NCI-H2107 treated with DMSO at 0.1 percent for 48 hours (cell line): ENCODE measurements around the gene OR52E5.

ENCODE experiments used
- DNase-seq: peaks from one replicate; lab custom pipeline; 2025; ENCODE audit not compliant: unreplicated experiment; lab: John Stamatoyannopoulos, UW

The OR52E5 gene

GRCh38 chr11:5892908-5893307, at the start of gene OR52E5:
OR52E5 (plus strand) TSS chr11:5893208; CDS start chr11:5900777, 7,569 bp downstream.
- DNase-seq: no peak

GRCh38 chr11:5846701-5847100, 46.3 kb upstream of the OR52E5 start:
- DNase-seq: no peak

- no peak for DNase-seq
Observed at GRCh38 chr11:5847711-5848110, 45.3 kb upstream of the OR52E5 start.

- DNase-seq: no peak
Observed at GRCh38 chr11:5851002-5851401, 42.0 kb upstream of the OR52E5 start.

GRCh38 chr11:5857590-5857989, 35.4 kb upstream of the OR52E5 start, which contains the start of gene OR52E8:
OR52E8 (minus strand) TSS chr11:5857690; CDS start chr11:5857690, 0 bp downstream.
- DNase-seq: no peak

- no peak for DNase-seq
Observed at GRCh38 chr11:5865826-5866225, 27.2 kb upstream of the OR52E5 start.

- DNase-seq: no peak
Observed at GRCh38 chr11:5878564-5878963, 14.4 kb upstream of the OR52E5 start.

GRCh38 chr11:5880329-5880728, 12.7 kb upstream of the OR52E5 start, which contains the start of gene OR52E4:
OR52E4 (plus strand) TSS chr11:5880629; CDS start chr11:5884293, 3,664 bp downstream.
- DNase-seq: no peak

GRCh38 chr11:5881756-5882155, 11.3 kb upstream of the OR52E5 start:
- DNase-seq: no peak

GRCh38 chr11:5887172-5887571, 5.8 kb upstream of the OR52E5 start:
- no peak for DNase-seq

GRCh38 chr11:5887661-5888060, 5.3 kb upstream of the OR52E5 start:
- DNase-seq: no peak

GRCh38 chr11:5891216-5891800, 1.7 kb upstream of the OR52E5 start:
- DNase-seq: peak; percentile 2

- no peak for DNase-seq
Observed at GRCh38 chr11:5899534-5899933, 6.5 kb downstream of the OR52E5 start.

- no peak for DNase-seq
Observed at GRCh38 chr11:5910540-5910939, 17.5 kb downstream of the OR52E5 start.

GRCh38 chr11:5922749-5923426, 29.9 kb downstream of the OR52E5 start:
- no peak for DNase-seq

GRCh38 chr11:5923427-5923776, 30.4 kb downstream of the OR52E5 start:
- no peak for DNase-seq

GRCh38 chr11:5923794-5924193, 30.8 kb downstream of the OR52E5 start:
- no peak for DNase-seq

GRCh38 chr11:5928271-5928670, 35.3 kb downstream of the OR52E5 start:
- no peak for DNase-seq

- no peak for DNase-seq
Observed at GRCh38 chr11:5928811-5929210, 35.8 kb downstream of the OR52E5 start.

GRCh38 chr11:5929571-5930368, 36.8 kb downstream of the OR52E5 start:
- DNase-seq: no peak

GRCh38 chr11:5930614-5931013, 37.6 kb downstream of the OR52E5 start:
- DNase-seq: no peak

- no peak for DNase-seq
Observed at GRCh38 chr11:5931061-5931460, 38.1 kb downstream of the OR52E5 start.
